WTC11 (cell line): ENCODE data around the gene FOXO1.

Source experiments
- SMAD4 ChIP-seq: sonication (generic); formaldehyde crosslinking; IDR thresholded peaks from 2 replicates; pipeline ENCODE4 v1.8.0; 2022; ENCODE audit warnings: mild to moderate bottlenecking, missing genetic modification reagents
- TF ChIP-seq, protein P1 (sequence below): sonication (generic); formaldehyde crosslinking; IDR thresholded peaks from 2 replicates; pipeline ENCODE4 v1.8.1; 2022; ENCODE audit warnings: low read depth, missing genetic modification reagents, borderline replicate concordance
- TF ChIP-seq, protein P2 (sequence below): fragments of 200-600 bp; IDR thresholded peaks from 2 replicates; pipeline ENCODE4 v1.8.0; 2022; ENCODE audit warnings: antibody characterized with exemption
- TF ChIP-seq, protein P3 (sequence below): sonication (generic); formaldehyde crosslinking; IDR thresholded peaks from 2 replicates; pipeline ENCODE4 v1.8.0; 2023; ENCODE audit warnings: missing genetic modification reagents, mild to moderate bottlenecking, borderline replicate concordance

DNA sequence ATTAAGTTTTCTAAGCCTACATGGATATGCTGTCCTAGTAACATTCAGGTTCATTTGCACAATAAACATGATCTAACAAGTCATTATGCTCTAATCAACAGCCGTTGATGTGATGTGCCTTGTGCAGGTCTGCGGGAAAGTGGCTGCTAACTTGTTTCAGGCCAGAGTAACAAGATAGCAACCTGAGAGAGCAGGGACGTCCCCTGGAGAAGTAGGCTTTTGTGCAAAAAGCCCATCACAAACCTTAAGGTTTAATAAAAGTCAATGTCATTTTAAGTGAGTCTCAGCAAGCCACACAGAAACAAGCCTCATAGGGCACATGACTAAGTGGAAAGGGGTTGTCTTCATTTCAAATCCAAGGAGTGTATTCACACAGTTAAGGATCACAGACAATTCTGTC is 17.6 kb downstream of the FOXO1 start:
- TF ChIP-seq, protein P1, sequence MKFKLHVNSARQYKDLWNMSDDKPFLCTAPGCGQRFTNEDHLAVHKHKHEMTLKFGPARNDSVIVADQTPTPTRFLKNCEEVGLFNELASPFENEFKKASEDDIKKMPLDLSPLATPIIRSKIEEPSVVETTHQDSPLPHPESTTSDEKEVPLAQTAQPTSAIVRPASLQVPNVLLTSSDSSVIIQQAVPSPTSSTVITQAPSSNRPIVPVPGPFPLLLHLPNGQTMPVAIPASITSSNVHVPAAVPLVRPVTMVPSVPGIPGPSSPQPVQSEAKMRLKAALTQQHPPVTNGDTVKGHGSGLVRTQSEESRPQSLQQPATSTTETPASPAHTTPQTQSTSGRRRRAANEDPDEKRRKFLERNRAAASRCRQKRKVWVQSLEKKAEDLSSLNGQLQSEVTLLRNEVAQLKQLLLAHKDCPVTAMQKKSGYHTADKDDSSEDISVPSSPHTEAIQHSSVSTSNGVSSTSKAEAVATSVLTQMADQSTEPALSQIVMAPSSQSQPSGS (CRISPR knock-in tag) = no peak
- no peak for TF ChIP-seq SMAD4
- TF ChIP-seq, protein P2, sequence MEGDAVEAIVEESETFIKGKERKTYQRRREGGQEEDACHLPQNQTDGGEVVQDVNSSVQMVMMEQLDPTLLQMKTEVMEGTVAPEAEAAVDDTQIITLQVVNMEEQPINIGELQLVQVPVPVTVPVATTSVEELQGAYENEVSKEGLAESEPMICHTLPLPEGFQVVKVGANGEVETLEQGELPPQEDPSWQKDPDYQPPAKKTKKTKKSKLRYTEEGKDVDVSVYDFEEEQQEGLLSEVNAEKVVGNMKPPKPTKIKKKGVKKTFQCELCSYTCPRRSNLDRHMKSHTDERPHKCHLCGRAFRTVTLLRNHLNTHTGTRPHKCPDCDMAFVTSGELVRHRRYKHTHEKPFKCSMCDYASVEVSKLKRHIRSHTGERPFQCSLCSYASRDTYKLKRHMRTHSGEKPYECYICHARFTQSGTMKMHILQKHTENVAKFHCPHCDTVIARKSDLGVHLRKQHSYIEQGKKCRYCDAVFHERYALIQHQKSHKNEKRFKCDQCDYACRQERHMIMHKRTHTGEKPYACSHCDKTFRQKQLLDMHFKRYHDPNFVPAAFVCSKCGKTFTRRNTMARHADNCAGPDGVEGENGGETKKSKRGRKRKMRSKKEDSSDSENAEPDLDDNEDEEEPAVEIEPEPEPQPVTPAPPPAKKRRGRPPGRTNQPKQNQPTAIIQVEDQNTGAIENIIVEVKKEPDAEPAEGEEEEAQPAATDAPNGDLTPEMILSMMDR = no peak
- TF ChIP-seq, protein P3, sequence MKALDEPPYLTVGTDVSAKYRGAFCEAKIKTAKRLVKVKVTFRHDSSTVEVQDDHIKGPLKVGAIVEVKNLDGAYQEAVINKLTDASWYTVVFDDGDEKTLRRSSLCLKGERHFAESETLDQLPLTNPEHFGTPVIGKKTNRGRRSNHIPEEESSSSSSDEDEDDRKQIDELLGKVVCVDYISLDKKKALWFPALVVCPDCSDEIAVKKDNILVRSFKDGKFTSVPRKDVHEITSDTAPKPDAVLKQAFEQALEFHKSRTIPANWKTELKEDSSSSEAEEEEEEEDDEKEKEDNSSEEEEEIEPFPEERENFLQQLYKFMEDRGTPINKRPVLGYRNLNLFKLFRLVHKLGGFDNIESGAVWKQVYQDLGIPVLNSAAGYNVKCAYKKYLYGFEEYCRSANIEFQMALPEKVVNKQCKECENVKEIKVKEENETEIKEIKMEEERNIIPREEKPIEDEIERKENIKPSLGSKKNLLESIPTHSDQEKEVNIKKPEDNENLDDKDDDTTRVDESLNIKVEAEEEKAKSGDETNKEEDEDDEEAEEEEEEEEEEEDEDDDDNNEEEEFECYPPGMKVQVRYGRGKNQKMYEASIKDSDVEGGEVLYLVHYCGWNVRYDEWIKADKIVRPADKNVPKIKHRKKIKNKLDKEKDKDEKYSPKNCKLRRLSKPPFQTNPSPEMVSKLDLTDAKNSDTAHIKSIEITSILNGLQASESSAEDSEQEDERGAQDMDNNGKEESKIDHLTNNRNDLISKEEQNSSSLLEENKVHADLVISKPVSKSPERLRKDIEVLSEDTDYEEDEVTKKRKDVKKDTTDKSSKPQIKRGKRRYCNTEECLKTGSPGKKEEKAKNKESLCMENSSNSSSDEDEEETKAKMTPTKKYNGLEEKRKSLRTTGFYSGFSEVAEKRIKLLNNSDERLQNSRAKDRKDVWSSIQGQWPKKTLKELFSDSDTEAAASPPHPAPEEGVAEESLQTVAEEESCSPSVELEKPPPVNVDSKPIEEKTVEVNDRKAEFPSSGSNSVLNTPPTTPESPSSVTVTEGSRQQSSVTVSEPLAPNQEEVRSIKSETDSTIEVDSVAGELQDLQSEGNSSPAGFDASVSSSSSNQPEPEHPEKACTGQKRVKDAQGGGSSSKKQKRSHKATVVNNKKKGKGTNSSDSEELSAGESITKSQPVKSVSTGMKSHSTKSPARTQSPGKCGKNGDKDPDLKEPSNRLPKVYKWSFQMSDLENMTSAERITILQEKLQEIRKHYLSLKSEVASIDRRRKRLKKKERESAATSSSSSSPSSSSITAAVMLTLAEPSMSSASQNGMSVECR (CRISPR knock-in tag) = no peak
